SU-DHL-6 (cell line): ENCODE measurements around the gene MEF2C.

Experiments used
- H2AFZ ChIP-seq: fragments of 200-600 bp; sonication (generic); 2 replicates; pipeline ENCODE4 v1.6.1; 2014; ENCODE audit warnings: low read depth, mild to moderate bottlenecking, moderate library complexity, mixed read lengths, antibody characterized with exemption, low read length; ENCODE audit not compliant: severe bottlenecking
- H3F3A ChIP-seq: fragments of 200-600 bp; shearing (Covaris generic); 2 replicates; pipeline ENCODE4 v1.6.0; 2016; ENCODE audit warnings: antibody characterized with exemption, mild to moderate bottlenecking; ENCODE audit not compliant: insufficient read depth
- H3K27ac ChIP-seq: fragments of 200-600 bp; sonication (generic); 2 replicates; pipeline ENCODE4 v1.5.1; 2016; ENCODE audit warnings: low read depth, mild to moderate bottlenecking, low read length, moderate library complexity, mixed read lengths
- H3K27me3 ChIP-seq: fragments of 200-600 bp; sonication (generic), shearing (Covaris generic); 2 replicates; pipeline ENCODE4 v1.6.0; 2014; ENCODE audit warnings: mild to moderate bottlenecking, low read length
- H3K36me3 ChIP-seq: fragments of 200-600 bp; sonication (generic); 2 replicates; pipeline ENCODE4 v1.6.1; 2014; ENCODE audit warnings: mild to moderate bottlenecking, low read length, mixed read lengths
- H3K4me2 ChIP-seq: fragments of 300-600, 200-600 bp; shearing (Covaris generic), sonication (generic); 2 replicates; pipeline ENCODE4 v1.6.0; 2014; ENCODE audit warnings: low read length, low read depth, mild to moderate bottlenecking; ENCODE audit not compliant: poor library complexity, severe bottlenecking
- H3K4me3 ChIP-seq: fragments of 200-600 bp; sonication (generic); 2 replicates; pipeline ENCODE4 v1.5.1; 2014; ENCODE audit warnings: antibody characterized with exemption, low read length, mild to moderate bottlenecking, mixed read lengths; ENCODE audit not compliant: insufficient read depth, poor library complexity, severe bottlenecking
- H3K79me2 ChIP-seq: fragments of 200-600 bp; sonication (generic); 2 replicates; pipeline ENCODE4 v1.6.1; 2014; ENCODE audit warnings: mild to moderate bottlenecking, low read length, moderate library complexity; ENCODE audit not compliant: insufficient read depth
- H3K9ac ChIP-seq: fragments of 200-600 bp; sonication (generic); 2 replicates; pipeline ENCODE4 v1.7.0; 2014; ENCODE audit warnings: mild to moderate bottlenecking, low read length
- H3K9me2 ChIP-seq: fragments of 200-600 bp; sonication (generic); replicated peaks from 2 replicates; pipeline ENCODE4 v1.6.1; 2014; ENCODE audit warnings: low read length; ENCODE audit not compliant: insufficient read depth
- H3K9me3 ChIP-seq: fragments of 200-600 bp; sonication (generic); 2 replicates; pipeline ENCODE4 v1.6.1; 2014; ENCODE audit warnings: low read length, mixed read lengths; ENCODE audit not compliant: insufficient read depth
- H4K20me1 ChIP-seq: fragments of 200-600 bp; sonication (generic); 2 replicates; pipeline ENCODE4 v1.6.1; 2014; ENCODE audit warnings: low read depth, mild to moderate bottlenecking, antibody characterized with exemption, low read length, moderate library complexity, mixed read lengths
- CTCF ChIP-seq: fragments of 200-600 bp; sonication (generic); IDR thresholded peaks from one replicate; pipeline ENCODE4 v1.5.1; 2017; ENCODE audit warnings: antibody characterized with exemption, mild to moderate bottlenecking, low read length, moderate library complexity; ENCODE audit not compliant: insufficient read depth, poor library complexity, severe bottlenecking
- EZH2phosphoT487 ChIP-seq: fragments of 200-600 bp; sonication (generic), shearing (Covaris generic); conservative IDR thresholded peaks from 2 replicates; pipeline ENCODE4 v1.6.1; 2018; ENCODE audit warnings: mild to moderate bottlenecking, antibody characterized with exemption, low read length, moderate library complexity, mixed read lengths

The MEF2C gene

GRCh38 chr5:88806338-88806737 lies 76.6 kb downstream of the MEF2C start:
- Histone ChIP-seq H3K36me3 (no peaks in the 10 kb centered on the region), H3K9me2 (no peaks in the 10 kb centered on the region), H3K79me2 (no peaks in the 10 kb centered on the region), H3K4me3 (no peak overlapping the region), H4K20me1 (no peaks in the 10 kb centered on the region), H2AFZ (no peak overlapping the region), H3K27me3 (no peaks in the 10 kb centered on the region), H3K27ac (no peak overlapping the region), H3K9me3 (no peaks in the 10 kb centered on the region), H3F3A (no peaks in the 10 kb centered on the region), H3K4me2 (no peak overlapping the region), H3K9ac (no peak overlapping the region)
- TF ChIP-seq CTCF (no peak), EZH2phosphoT487 (no peak)

- no peaks in the 10 kb centered on the region for H3F3A ChIP-seq
- no peaks in the 10 kb centered on the region for H3K9me3 ChIP-seq
- no peaks in the 10 kb centered on the region for H3K27me3 ChIP-seq
- H2AFZ ChIP-seq = no peak overlapping the region
- no peak for TF ChIP-seq CTCF
- TF ChIP-seq EZH2phosphoT487 = no peak
- H4K20me1 ChIP-seq = no peaks in the 10 kb centered on the region
- no peak overlapping the region for H3K4me2 ChIP-seq
- H3K4me3 ChIP-seq = no peak overlapping the region
- no peaks in the 10 kb centered on the region for H3K79me2 ChIP-seq
- H3K9ac ChIP-seq = no peak overlapping the region
- no peaks in the 10 kb centered on the region for H3K36me3 ChIP-seq
- H3K27ac ChIP-seq = no peak overlapping the region
- H3K9me2 ChIP-seq = no peaks in the 10 kb centered on the region
Measured at GRCh38 chr5:88805151-88805784, 77.7 kb downstream of the MEF2C start.

DNA sequence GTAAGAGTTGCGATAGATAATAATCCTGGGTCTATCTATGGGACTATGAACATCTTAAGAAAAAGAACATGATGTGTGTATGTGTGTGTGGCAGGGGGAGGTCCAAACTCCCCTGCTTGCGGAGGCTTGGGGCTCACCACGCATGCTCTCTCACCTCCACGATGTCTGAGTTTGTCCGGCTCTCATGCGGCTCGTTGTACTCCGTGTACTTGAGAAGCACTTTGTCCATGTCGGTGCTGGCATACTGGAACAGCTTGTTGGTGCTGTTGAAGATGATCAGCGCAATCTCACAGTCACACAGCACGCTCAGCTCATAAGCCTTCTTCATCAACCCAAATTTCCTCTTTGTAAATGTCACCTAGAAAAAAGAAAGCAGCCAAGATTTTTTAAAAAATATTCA lies 78.5 kb downstream of the MEF2C start:
- no peaks in the 10 kb centered on the region for H4K20me1 ChIP-seq
- H2AFZ ChIP-seq = no peak overlapping the region
- no peak overlapping the region for H3K4me2 ChIP-seq
- H3F3A ChIP-seq = no peaks in the 10 kb centered on the region
- H3K9me3 ChIP-seq = no peaks in the 10 kb centered on the region
- H3K27me3 ChIP-seq = no peaks in the 10 kb centered on the region
- TF ChIP-seq EZH2phosphoT487 (no peak), CTCF (no peak)
- H3K9me2 ChIP-seq = no peaks in the 10 kb centered on the region
- no peaks in the 10 kb centered on the region for H3K79me2 ChIP-seq
- H3K27ac ChIP-seq = no peak overlapping the region
- H3K4me3 ChIP-seq = no peak overlapping the region
- H3K9ac ChIP-seq = no peak overlapping the region
- no peaks in the 10 kb centered on the region for H3K36me3 ChIP-seq
